SIG-M5 treated with dmso at 0.1 percent for 504 hours (cell line): Measurements from ENCODE around the gene NACAD.
"Not testable (repeated sequence)": the region's sequence is repeated elsewhere in the genome, so short reads cannot be mapped to it uniquely, and the experiment has no call there.

ENCODE experiments used
- DNase-seq: peaks from one replicate; lab custom pipeline; 2025; ENCODE audit not compliant: unreplicated experiment; lab: John Stamatoyannopoulos, UW

The NACAD gene

GRCh38 chr7:45060295-45060694 lies 28.5 kb downstream of the NACAD start:
- no peak for DNase-seq

DNA sequence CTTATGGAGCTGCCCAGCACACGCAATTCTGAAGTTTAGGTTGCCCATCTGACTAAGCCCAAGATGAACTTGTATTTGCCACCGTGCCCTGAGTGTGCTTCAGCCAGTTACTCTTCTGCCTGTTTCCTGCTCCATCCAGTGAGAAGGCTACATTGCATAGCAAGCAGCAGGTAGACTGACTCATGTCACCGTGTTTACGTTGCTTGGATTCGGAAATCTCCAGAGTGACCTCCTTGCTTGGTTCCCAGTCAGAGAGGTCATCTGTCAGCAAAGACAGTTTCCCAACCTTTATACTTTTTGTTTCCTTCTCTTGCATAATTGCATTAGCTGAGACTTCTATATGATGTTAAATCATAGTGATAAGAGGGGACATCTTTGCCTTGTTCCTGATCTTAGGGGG lies 30.9 kb downstream of the NACAD start:
- no peak for DNase-seq

GRCh38 chr7:45055594-45056219 lies 33.1 kb downstream of the NACAD start:
- DNase-seq = no peak

DNA sequence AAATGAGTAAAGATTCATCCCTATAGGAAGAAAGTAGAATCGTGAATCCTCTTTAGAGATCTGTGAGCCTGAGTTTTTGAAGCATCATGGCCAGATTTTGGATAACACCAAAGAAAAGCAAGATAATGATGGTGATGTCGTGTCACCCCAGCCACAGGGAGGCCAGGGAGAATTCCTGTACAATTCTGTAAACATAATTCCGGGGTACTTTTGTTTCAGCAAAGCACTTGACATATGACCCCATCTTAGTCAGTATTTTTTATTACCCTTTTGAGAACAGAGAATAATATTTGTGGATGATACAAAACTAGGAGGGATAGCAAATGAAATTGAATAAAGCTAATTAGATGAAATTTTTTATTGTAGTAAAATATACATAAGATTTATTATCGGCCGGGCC lies 33.8 kb downstream of the NACAD start:
- DNase-seq = no peak

DNA sequence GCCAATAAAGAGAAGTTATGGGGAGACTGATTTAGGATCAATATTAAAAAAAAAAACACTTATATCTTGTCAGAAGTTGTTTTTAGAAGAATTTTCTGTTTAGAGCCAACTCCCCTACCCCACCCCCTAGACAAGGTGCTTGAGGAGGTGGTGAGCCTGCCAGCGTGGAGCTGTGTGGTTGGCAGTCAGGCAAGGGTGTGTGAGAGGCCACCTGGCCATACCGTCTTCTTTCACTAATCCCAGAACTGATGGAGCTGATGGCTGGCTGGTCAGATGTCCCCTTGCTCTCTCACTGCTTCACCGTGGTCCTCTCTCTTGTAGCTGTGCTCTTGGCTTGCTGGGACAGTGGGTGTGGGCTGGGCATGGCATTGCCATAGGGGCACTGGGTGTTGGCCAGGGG lies 34.3 kb downstream of the NACAD start:
- DNase-seq = no peak

- no peak for DNase-seq
These were observed 34.8 kb downstream of the NACAD start for GRCh38 chr7:45053941-45054340.

- no peak for DNase-seq
These were observed 35.4 kb downstream of the NACAD start for GRCh38 chr7:45053401-45053800.

- no peak for DNase-seq
These were observed 36.8 kb downstream of the NACAD start for GRCh38 chr7:45052011-45052410.

GRCh38 chr7:45050198-45050597 lies 38.6 kb downstream of the NACAD start:
- no peak for DNase-seq

DNA sequence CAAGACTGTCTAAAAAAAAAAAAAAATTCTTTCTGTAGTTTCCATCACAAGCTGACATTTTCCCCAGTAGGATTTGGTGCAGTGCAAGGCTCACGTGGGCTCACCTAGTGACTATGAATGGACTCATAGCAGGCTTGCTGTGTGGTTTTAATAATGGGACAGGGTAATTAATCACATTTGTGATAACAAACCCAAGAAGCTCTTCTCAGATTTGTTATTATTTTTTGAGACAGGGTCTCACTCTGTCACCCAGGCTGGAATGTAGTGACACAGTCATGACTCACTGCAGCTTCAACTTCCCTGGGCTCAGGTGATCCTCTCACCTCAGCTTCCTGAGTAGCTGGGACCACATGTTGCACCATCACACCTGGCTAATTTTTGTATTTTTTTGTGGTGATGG lies 40.0 kb downstream of the NACAD start:
- DNase-seq = no peak

DNA sequence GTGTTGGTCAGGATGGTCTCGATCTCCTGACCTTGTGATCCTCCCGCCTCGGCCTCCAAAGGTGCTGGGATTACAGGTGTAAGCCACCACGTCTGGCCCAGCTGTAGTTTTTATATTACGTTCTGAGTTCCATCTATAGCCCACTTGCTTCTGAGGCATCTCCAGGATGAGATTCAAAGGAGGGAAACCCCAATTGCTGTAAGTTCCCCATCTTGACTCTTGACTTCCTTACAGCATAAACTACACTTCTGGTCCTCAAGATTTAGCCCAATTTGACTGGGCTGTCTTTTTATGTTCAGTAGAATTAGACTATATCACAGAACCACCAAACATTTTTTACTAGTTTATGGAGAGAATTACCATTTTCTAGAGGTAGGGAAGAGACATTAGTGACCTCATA lies 44.4 kb downstream of the NACAD start:
- no peak for DNase-seq

DNA sequence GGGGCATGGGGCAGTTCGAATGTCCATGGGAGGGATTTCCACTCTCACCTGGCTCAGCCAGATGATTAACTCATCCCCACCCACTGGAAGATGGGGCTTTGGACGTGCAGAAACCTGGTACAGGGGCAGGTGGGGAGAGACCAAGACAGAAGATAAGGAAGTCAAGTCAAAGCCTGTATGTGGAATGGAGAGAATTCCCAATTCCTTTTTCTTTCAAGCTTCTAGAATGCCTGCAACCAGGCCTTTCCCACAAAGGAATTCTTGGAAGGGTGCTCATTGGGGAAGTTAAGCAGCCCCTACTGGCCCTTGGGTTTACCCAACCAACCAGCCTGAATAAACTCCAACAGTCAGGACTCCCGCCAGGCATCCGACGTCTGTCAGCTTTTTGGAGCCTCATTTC lies 49.7 kb downstream of the NACAD start:
- DNase-seq = no peak

DNA sequence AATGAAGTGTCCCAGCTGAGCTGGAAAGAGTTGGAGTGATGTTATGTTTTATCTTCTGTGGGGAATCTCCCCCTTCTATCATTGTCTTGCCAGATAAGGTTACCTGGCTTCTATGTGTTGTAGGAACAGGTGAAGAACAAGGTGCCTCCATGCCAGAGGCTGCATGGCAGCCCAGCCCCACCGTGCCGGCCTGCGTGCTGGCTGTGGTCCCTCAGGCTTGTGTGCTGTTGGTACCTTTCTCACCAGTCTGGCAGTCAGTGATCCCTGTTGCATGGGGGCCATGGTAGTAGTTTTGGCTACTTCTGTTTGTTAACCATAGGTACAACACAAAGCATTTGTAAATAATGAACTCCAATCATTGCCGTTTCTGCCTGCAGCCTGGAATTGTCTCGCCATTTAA lies 50.9 kb downstream of the NACAD start:
- DNase-seq = no peak

DNA sequence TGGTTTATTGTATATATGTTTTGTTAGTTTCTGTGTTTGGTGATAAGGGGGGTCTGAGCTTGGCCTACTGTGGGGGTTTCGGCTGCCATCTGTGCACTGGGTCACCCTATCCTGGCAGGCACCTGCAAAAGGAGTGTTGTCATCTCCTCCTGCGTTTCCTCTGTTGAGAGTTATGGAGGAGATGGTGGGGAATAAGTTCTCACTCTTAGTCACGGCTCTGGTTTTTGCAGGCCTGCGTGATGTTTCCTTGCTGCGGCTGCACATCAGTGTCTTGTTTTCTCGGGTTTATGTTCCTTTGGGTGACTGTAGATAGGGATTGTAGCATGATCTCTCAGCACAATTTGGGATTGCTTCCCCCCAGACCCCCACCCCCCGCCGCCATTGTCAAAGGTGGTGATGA lies 52.0 kb downstream of the NACAD start:
- DNase-seq = no peak

GRCh38 chr7:45036317-45036716 lies 52.5 kb downstream of the NACAD start:
- DNase-seq = no peak

DNA sequence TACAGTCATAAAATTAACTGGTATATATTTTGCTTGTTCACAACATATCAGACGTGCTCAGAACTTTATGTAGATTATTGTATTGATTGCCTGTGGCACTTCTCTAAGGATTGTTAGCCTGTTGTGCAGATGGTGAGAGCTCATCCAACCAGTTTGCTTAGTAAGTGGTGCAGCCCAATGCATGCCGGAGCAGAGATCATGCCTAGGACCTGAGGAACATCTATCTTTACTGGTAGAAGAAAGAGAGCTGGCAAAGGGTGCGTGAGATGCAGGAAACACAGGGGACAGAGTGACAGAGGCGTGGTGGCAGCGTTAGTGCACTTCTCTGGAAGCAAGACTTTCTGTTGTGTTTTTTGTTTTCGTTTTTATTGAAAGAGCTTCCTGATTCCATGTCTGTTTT lies 52.9 kb downstream of the NACAD start:
- DNase-seq = no peak

DNA sequence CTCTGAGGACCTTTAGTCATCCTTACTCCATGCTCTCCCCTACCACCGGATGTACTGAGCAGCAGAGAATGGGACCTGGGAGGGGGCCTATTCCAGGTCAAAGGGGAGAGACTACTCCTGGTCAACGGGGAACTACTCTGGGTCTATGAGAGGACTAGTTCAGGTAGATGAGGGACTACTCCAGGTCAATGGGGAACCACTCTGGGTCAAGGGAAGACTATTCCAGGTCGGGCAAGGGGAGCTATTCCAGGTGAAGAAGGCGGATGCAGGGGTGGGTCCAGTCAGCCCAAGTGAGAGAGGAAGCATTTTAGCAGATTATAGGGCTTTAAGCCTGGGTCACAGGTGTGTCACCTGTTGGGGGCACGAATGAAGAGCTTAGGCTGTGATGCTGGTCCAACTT lies 53.4 kb downstream of the NACAD start:
- DNase-seq = no peak

GRCh38 chr7:45034710-45035109 lies 54.1 kb downstream of the NACAD start:
- DNase-seq = not testable (repeated sequence)

- DNase-seq = no peak
These were observed 54.9 kb downstream of the NACAD start for GRCh38 chr7:45033931-45034290.

GRCh38 chr7:45033261-45033930 lies 55.4 kb downstream of the NACAD start:
- no peak for DNase-seq

GRCh38 chr7:45032421-45032820 lies 56.3 kb downstream of the NACAD start:
- no peak for DNase-seq

GRCh38 chr7:45031829-45032228 lies 56.9 kb downstream of the NACAD start:
- no peak for DNase-seq
